GM23338 (cell line): ENCODE data around the gene RAB40C. TPM values are rescaled to one million over a fixed set of nuclear protein-coding genes. Genes with fewer than 3 reads are reported as not detected.

Experiments
- ATAC-seq: fragments of 200-7000 bp; cut with Tn5 transposase; 3 replicates; pipeline ENCODE4 v1.9.1; 2020
- DNase-seq: peaks from one replicate; pipeline ENCODE4 v3.0.0-alpha.2; 2015; ENCODE audit warnings: low spot score
- H2AFZ ChIP-seq: fragments of 200-600 bp; sonication (generic); 2 replicates; pipeline ENCODE4 v1.8.0; 2016; ENCODE audit warnings: antibody characterized with exemption, mild to moderate bottlenecking, moderate library complexity
- H3F3A ChIP-seq: fragments of 200-600 bp; sonication (generic); replicated peaks from 2 replicates; pipeline ENCODE4 v1.8.0; 2017; ENCODE audit warnings: antibody characterized with exemption, mixed run types, low read depth
- H3K27ac ChIP-seq: fragments of 200-600 bp; sonication (generic); 2 replicates; pipeline ENCODE4 v1.6.1; 2016; ENCODE audit warnings: low read depth
- H3K27me3 ChIP-seq: fragments of 200-600 bp; sonication (generic); 2 replicates; pipeline ENCODE4 v1.8.0; 2016; ENCODE audit warnings: mild to moderate bottlenecking, mixed run types, moderate library complexity; ENCODE audit not compliant: insufficient read depth
- H3K36me3 ChIP-seq: fragments of 200-600 bp; sonication (generic); 2 replicates; pipeline ENCODE4 v1.8.0; 2016; ENCODE audit warnings: mild to moderate bottlenecking; ENCODE audit not compliant: insufficient read depth
- H3K4me1 ChIP-seq: fragments of 200-600 bp; sonication (generic); 2 replicates; pipeline ENCODE4 v1.8.0; 2016; ENCODE audit warnings: mild to moderate bottlenecking, moderate library complexity; ENCODE audit not compliant: insufficient read depth
- H3K4me2 ChIP-seq: fragments of 200-600 bp; sonication (generic); 2 replicates; pipeline ENCODE4 v1.7.1; 2017; ENCODE audit warnings: mixed run types
- H3K4me3 ChIP-seq: fragments of 200-600 bp; sonication (generic); 2 replicates; pipeline ENCODE4 v1.6.1; 2016; ENCODE audit warnings: mixed run types
- H3K79me2 ChIP-seq: fragments of 200-600 bp; sonication (generic); replicated peaks from 2 replicates; pipeline ENCODE4 v1.8.0; 2017; ENCODE audit warnings: mild to moderate bottlenecking; ENCODE audit not compliant: insufficient read depth
- H3K9me2 ChIP-seq: fragments of 200-600 bp; sonication (generic); 2 replicates; pipeline ENCODE4 v1.8.0; 2017; ENCODE audit not compliant: insufficient read depth
- H4K20me1 ChIP-seq: fragments of 200-600 bp; sonication (generic); replicated peaks from 2 replicates; pipeline ENCODE4 v1.8.0; 2017; ENCODE audit warnings: mild to moderate bottlenecking; ENCODE audit not compliant: insufficient read depth
- H3K27ac Mint-ChIP-seq: 2 replicates; pipeline ENCODE4 v1.8.0; 2020; ENCODE audit warnings: inconsistent platforms, mild to moderate bottlenecking, moderate library complexity, mixed read lengths
- H3K27me3 Mint-ChIP-seq: 3 replicates; pipeline ENCODE4 v1.8.0; 2022; ENCODE audit warnings: low read depth, mild to moderate bottlenecking, moderate library complexity, mixed read lengths, inconsistent platforms; ENCODE audit not compliant: insufficient read depth, poor library complexity
- H3K36me3 Mint-ChIP-seq: 3 replicates; pipeline ENCODE4 v1.8.0; 2021; ENCODE audit warnings: low read depth, mild to moderate bottlenecking, inconsistent platforms, moderate library complexity, mixed read lengths
- H3K4me1 Mint-ChIP-seq: 3 replicates; pipeline ENCODE4 v1.8.0; 2020; ENCODE audit warnings: mild to moderate bottlenecking, inconsistent platforms, mixed read lengths
- H3K4me3 Mint-ChIP-seq: 3 replicates; pipeline ENCODE4 v1.8.0; 2021; ENCODE audit warnings: moderate library complexity, mild to moderate bottlenecking, inconsistent platforms, mixed read lengths
- H3K9me3 Mint-ChIP-seq: 3 replicates; pipeline ENCODE4 v1.8.0; 2020; ENCODE audit warnings: moderate library complexity, mild to moderate bottlenecking, inconsistent platforms, mixed read lengths
- CREB1 ChIP-seq: fragments of 250-450 bp; sonication (Bioruptor Pico); IDR thresholded peaks from 2 replicates; pipeline ENCODE4 v1.5.0; 2020; ENCODE audit warnings: low read depth, mild to moderate bottlenecking, moderate library complexity
- CTCF ChIP-seq, 2 experiments: fragments of 200-600 bp in 1 of 2; sonication (generic) in 1 of 2; conservative IDR thresholded peaks; 2 replicates each; pipeline versions ENCODE4 v1.5.1 to v1.6.1; 2016 to 2017; ENCODE audit warnings: antibody characterized with exemption in 2 of 2, low read depth in 2 of 2, mild to moderate bottlenecking in 2 of 2, moderate library complexity in 1 of 2
- EZH2 ChIP-seq: fragments of 200-600 bp; sonication (generic); IDR thresholded peaks from one replicate; pipeline ENCODE4 v1.8.0; 2017; ENCODE audit warnings: antibody characterized with exemption, mild to moderate bottlenecking, low read depth; ENCODE audit not compliant: unreplicated experiment
- EZH2phosphoT487 ChIP-seq: fragments of 200-600 bp; sonication (generic); IDR thresholded peaks from one replicate; pipeline ENCODE4 v1.8.1; 2018; ENCODE audit warnings: antibody characterized with exemption; ENCODE audit not compliant: unreplicated experiment
- JUNB ChIP-seq: IDR thresholded peaks from one replicate; pipeline ENCODE4 v1.6.1; 2016; ENCODE audit warnings: antibody characterized with exemption; ENCODE audit not compliant: unreplicated experiment
- NANOG ChIP-seq: IDR thresholded peaks from 2 replicates; pipeline ENCODE4 v1.6.1; 2016; ENCODE audit warnings: antibody characterized with exemption, borderline replicate concordance
- REST ChIP-seq: IDR thresholded peaks from one replicate; pipeline ENCODE4 v1.6.1; 2018; ENCODE audit warnings: antibody characterized with exemption; ENCODE audit not compliant: unreplicated experiment
- STAT1 ChIP-seq: IDR thresholded peaks from one replicate; pipeline ENCODE4 v1.6.1; 2016; ENCODE audit warnings: antibody characterized with exemption; ENCODE audit not compliant: unreplicated experiment
- ZNF114 ChIP-seq: fragments of 250-450 bp; sonication (Bioruptor Pico); IDR thresholded peaks from 2 replicates; pipeline ENCODE4 v1.5.0; 2020; ENCODE audit warnings: mild to moderate bottlenecking, moderate library complexity
- ZNF331 ChIP-seq: fragments of 250-450 bp; sonication (Bioruptor Pico); IDR thresholded peaks from 2 replicates; pipeline ENCODE4 v1.5.0; 2020; ENCODE audit warnings: low read depth, mild to moderate bottlenecking, moderate library complexity
- ZNF462 ChIP-seq: fragments of 250-450 bp; sonication (Bioruptor Pico); IDR thresholded peaks from 2 replicates; pipeline ENCODE4 v1.5.0; 2020; ENCODE audit warnings: mild to moderate bottlenecking, moderate library complexity
- polyA plus RNA-seq: library from polyadenylated mRNA; unstranded; fragments of >200 nt; fragmentation: Nextera tagmentation; extraction: Ambion mirVana; gene quantifications from 2 replicates; pipeline ENCODE4 v1.2.1, GENCODE V29; 2016
- total RNA-seq: library from RNA; depleted of rRNA; stranded (reverse); fragments of >200 nt; shearing (Covaris generic); gene quantifications from 2 replicates; pipeline ENCODE4 v1.2.3, GENCODE V29; 2014
- TF ChIP-seq, protein P1 (sequence below): IDR thresholded peaks from 2 replicates; pipeline ENCODE4 v1.6.1; 2016; ENCODE audit warnings: antibody characterized with exemption

Gene RAB40C
- total and polyA plus RNA-seq, 2 experiments from 2014 or later = 11.2 to 24.6 TPM

DNA sequence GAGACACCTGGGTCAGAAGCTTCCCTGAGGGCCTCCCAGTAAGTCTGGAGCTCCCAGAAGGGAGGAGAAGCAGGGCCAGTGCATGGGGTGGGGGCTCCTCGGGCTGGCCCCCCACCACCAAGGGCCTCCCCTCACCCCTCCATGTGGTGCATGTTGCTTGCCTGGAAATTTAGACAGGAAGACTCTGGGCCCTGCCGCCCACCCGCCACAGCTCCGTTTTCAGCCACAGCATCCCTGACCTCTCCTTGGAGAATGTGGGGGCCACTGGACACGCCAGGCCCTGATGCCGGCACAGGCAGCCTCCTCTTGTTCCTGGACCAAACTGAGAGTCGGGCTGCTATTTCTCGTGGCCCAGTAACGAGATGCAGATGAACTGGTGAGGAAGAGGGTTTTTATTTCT, 49.0 kb downstream of the RAB40C start:
- no peak overlapping the region for H3K27ac ChIP-seq
- no peak for DNase-seq
- H3K79me2 ChIP-seq = peaks cover 14% of the 10 kb centered on the region
- H3F3A ChIP-seq = 0 out of 2 replicates have a peak, but pooled peaks cover 6% of the 10 kb centered on the region
- H3K27me3 Mint-ChIP-seq = peaks cover 12% of the 10 kb centered on the region
- H3K4me3 ChIP-seq = no peak overlapping the region
- no peak for ATAC-seq
- no peak overlapping the region for H2AFZ ChIP-seq
- H3K27ac Mint-ChIP-seq = no peak overlapping the region; the same call in 1 of the 2 replicates
- no peaks in the 10 kb centered on the region for H3K36me3 Mint-ChIP-seq
- H3K36me3 ChIP-seq = no peaks in the 10 kb centered on the region
- H3K9me2 ChIP-seq = no peaks in the 10 kb centered on the region
- peaks cover 4% of the 10 kb centered on the region; the same call in 2 of the 3 replicates for H3K9me3 Mint-ChIP-seq
- H4K20me1 ChIP-seq = no peaks in the 10 kb centered on the region; the same call in 1 of the 2 replicates
- H3K4me1 Mint-ChIP-seq = peaks cover 20% of the 10 kb centered on the region
- no peaks in the 10 kb centered on the region for H3K27me3 ChIP-seq
- H3K4me1 ChIP-seq = peaks cover 24% of the 10 kb centered on the region
- H3K4me3 Mint-ChIP-seq = no peak overlapping the region; the same call in 2 of the 3 replicates
- peak overlapping the region; percentile 26; the same call in 1 of the 2 replicates for H3K4me2 ChIP-seq
- no peak for TF ChIP-seq EZH2
- TF ChIP-seq EZH2phosphoT487 = no peak
- TF ChIP-seq, protein P1, sequence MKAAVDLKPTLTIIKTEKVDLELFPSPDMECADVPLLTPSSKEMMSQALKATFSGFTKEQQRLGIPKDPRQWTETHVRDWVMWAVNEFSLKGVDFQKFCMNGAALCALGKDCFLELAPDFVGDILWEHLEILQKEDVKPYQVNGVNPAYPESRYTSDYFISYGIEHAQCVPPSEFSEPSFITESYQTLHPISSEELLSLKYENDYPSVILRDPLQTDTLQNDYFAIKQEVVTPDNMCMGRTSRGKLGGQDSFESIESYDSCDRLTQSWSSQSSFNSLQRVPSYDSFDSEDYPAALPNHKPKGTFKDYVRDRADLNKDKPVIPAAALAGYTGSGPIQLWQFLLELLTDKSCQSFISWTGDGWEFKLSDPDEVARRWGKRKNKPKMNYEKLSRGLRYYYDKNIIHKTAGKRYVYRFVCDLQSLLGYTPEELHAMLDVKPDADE = no peak
- no peak for TF ChIP-seq STAT1
- no peak for TF ChIP-seq CTCF (conservative IDR thresholded peaks at IDR 0.05; ENCODE audit: low read depth in 2 of 2)
- TF ChIP-seq ZNF331 (CRISPR knock-in tag) = no peak
- TF ChIP-seq NANOG = no peak
- no peak for TF ChIP-seq CREB1 (CRISPR knock-in tag)
- TF ChIP-seq ZNF462 (CRISPR knock-in tag) = no peak
- no peak for TF ChIP-seq JUNB
- no peak for TF ChIP-seq REST
- no peak for TF ChIP-seq ZNF114 (CRISPR knock-in tag)
